ENCODE measurements around the gene BMERB1. TPM values are rescaled to one million over a fixed set of nuclear protein-coding genes. Genes with fewer than 3 reads are reported as not detected.
"Not testable (repeated sequence)": the region's sequence is repeated elsewhere in the genome, so short reads cannot be mapped to it uniquely, and the experiment has no call there.

BMERB1 gene
- total and polyA plus RNA-seq, 10 donors = 5.6 to 36.5 (median 19.0) TPM

GRCh38 chr16:15452246-15452855, 18.0 kb downstream of the BMERB1 start:
- Histone ChIP-seq H3K9me3 (no peaks in the 10 kb centered on the region), H3K27ac (no peak overlapping the region), H3K4me1 (peaks cover 0 to 4% (median 0%) of the 10 kb centered on the region in 6 donors), H3K27me3 (replicated peaks in 1 of 7) (no peaks in the 10 kb centered on the region), H3K36me3 (no peaks in the 10 kb centered on the region), H3K4me3 (no peak overlapping the region)
- intact Hi-C loops (cut with DNase I; ENCODE audit: low total_unique reads) = no loop called here
- WGBS, 5 donors = 79 to 86% (median 82%) methylated on average over 8 of the region's 8 CpGs
- TF ChIP-seq POLR2A (IDR thresholded peaks at IDR 0.05) (no peak), POLR2AphosphoS5 (IDR thresholded peaks at IDR 0.05) (no peak)
- DNase-seq = no peak

GRCh38 chr16:15453296-15453695, 18.9 kb downstream of the BMERB1 start:
- H3K36me3 ChIP-seq; H3K4me3 ChIP-seq; DNase-seq; H3K9me3 ChIP-seq; H3K27ac ChIP-seq; H3K4me1 ChIP-seq; H3K27me3 ChIP-seq (replicated peaks in 1 of 7); intact Hi-C loops (cut with DNase I; ENCODE audit: low total_unique reads): not testable (repeated sequence)
- 85 to 90% (median 87%) methylated on average over 7 of the region's 7 CpGs for WGBS, 5 donors

GRCh38 chr16:15454933-15455332, 20.5 kb downstream of the BMERB1 start:
- H3K4me1 ChIP-seq; H3K27me3 ChIP-seq (replicated peaks in 1 of 7); DNase-seq; H3K36me3 ChIP-seq; H3K4me3 ChIP-seq; H3K27ac ChIP-seq; H3K9me3 ChIP-seq; intact Hi-C loops (cut with DNase I; ENCODE audit: low total_unique reads): not testable (repeated sequence)
- WGBS, 5 donors = 92 to 97% (median 95%) methylated on average over 11 of the region's 11 CpGs

- TF ChIP-seq POLR2AphosphoS5 (IDR thresholded peaks at IDR 0.05) (no peak), POLR2A (IDR thresholded peaks at IDR 0.05) (no peak), CTCF (IDR thresholded peaks at IDR 0.05 in 8 of 11, conservative IDR thresholded peaks at IDR 0.05 in 3 of 11) (no peak)
- Histone ChIP-seq H3K27me3 (replicated peaks in 1 of 7) (no peaks in the 10 kb centered on the region), H3K36me3 (no peaks in the 10 kb centered on the region), H3K9me3 (no peaks in the 10 kb centered on the region), H3K27ac (no peak overlapping the region), H3K4me1 (peaks cover 0 to 4% (median 0%) of the 10 kb centered on the region in 6 donors), H3K4me3 (no peak overlapping the region)
- WGBS, 5 donors = 75 to 96% (median 83%) methylated on average over 3 of the region's 3 CpGs
- intact Hi-C loops (cut with DNase I; ENCODE audit: low total_unique reads) = no loop called here
- DNase-seq = no peak
These were observed 23.0 kb downstream of the BMERB1 start for GRCh38 chr16:15457400-15457799.

- H3K36me3 ChIP-seq = no peaks in the 10 kb centered on the region
- WGBS, 5 donors = 61 to 76% (median 70%) methylated on average over 4 of the region's 4 CpGs
- DNase-seq = no peak
- H3K4me1 ChIP-seq = peaks cover 0 to 4% (median 0%) of the 10 kb centered on the region in 6 donors
- intact Hi-C loops (cut with DNase I; ENCODE audit: low total_unique reads) = no loop called here
- H3K9me3 ChIP-seq = no peaks in the 10 kb centered on the region
- TF ChIP-seq POLR2AphosphoS5 (IDR thresholded peaks at IDR 0.05) (no peak), POLR2A (IDR thresholded peaks at IDR 0.05) (no peak), CTCF (IDR thresholded peaks at IDR 0.05 in 8 of 11, conservative IDR thresholded peaks at IDR 0.05 in 3 of 11) (no peak)
- H3K27me3 ChIP-seq (replicated peaks in 1 of 7) = no peaks in the 10 kb centered on the region
- no peak overlapping the region for H3K27ac ChIP-seq
- H3K4me3 ChIP-seq = no peak overlapping the region
These were observed 23.6 kb downstream of the BMERB1 start for GRCh38 chr16:15457958-15458357.

GRCh38 chr16:15459791-15460190, 25.4 kb downstream of the BMERB1 start:
- no peak for DNase-seq
- no peak overlapping the region for H3K27ac ChIP-seq
- WGBS, 5 donors = 88 to 93% (median 90%) methylated on average over 1 of the region's 1 CpG
- no peaks in the 10 kb centered on the region for H3K27me3 ChIP-seq (replicated peaks in 1 of 7)
- H3K9me3 ChIP-seq = no peaks in the 10 kb centered on the region
- H3K4me3 ChIP-seq = no peak overlapping the region
- H3K4me1 ChIP-seq = no peaks in the 10 kb centered on the region
- no peaks in the 10 kb centered on the region for H3K36me3 ChIP-seq
- no peak for TF ChIP-seq CTCF (IDR thresholded peaks at IDR 0.05 in 8 of 11, conservative IDR thresholded peaks at IDR 0.05 in 3 of 11)
- TF ChIP-seq POLR2A (IDR thresholded peaks at IDR 0.05) = no peak
- TF ChIP-seq POLR2AphosphoS5 (IDR thresholded peaks at IDR 0.05) = no peak
- intact Hi-C loops (cut with DNase I; ENCODE audit: low total_unique reads) = no loop called here
